IMR-90 (cell line): Measurements from ENCODE around the gene C16orf74. TPM values are rescaled to one million over a fixed set of nuclear protein-coding genes. Genes with fewer than 3 reads are reported as not detected.

Source experiments
- ATAC-seq: fragments of 200-7000 bp; cut with Tn5 transposase; 2 replicates; pipeline ENCODE4 v1.9.1; 2020; ENCODE audit warnings: low read depth, mild to moderate bottlenecking, moderate library complexity
- BruUV-seq: library from RNA; stranded (reverse); fragments of 400-500 nt; replicated peaks from 2 replicates; lab custom pipeline; 2021; lab: Mats Ljungman, UMichigan
- CTCF ChIA-PET: fragments of 300-600 bp; formaldehyde crosslinking; extraction: SDS; loops from one replicate; lab custom pipeline; 2021; ENCODE audit warnings: antibody characterized with exemption; lab: Yijun Ruan, JAX
- POLR2A ChIA-PET: fragments of 300-600 bp; sonication (Branson Sonifier 250); formaldehyde crosslinking; loops from one replicate; lab custom pipeline; 2022; ENCODE audit warnings: antibody characterized with exemption; ENCODE audit not compliant: unreplicated experiment; lab: Charles Lee
- DNase-seq: peaks from one replicate; pipeline ENCODE4 v3.0.0; 2013
- H2AFZ ChIP-seq: replicated peaks from 2 replicates; pipeline ENCODE3; 2013; ENCODE audit warnings: low read length, mild to moderate bottlenecking; ENCODE audit not compliant: poor library complexity
- H2AK5ac ChIP-seq: 2 replicates; pipeline ENCODE4 v1.6.1; 2013; ENCODE audit warnings: low read depth, low read length, inconsistent platforms
- H2AK9ac ChIP-seq: replicated peaks from 2 replicates; pipeline ENCODE3; 2013; ENCODE audit warnings: mild to moderate bottlenecking, low read depth, low read length, moderate library complexity; ENCODE audit not compliant: poor library complexity
- H2BK120ac ChIP-seq: 2 replicates; pipeline ENCODE4 v1.6.1; 2013; ENCODE audit warnings: low read depth, low read length, inconsistent platforms
- H2BK15ac ChIP-seq: 3 replicates; pipeline ENCODE4 v1.6.1; 2013; ENCODE audit warnings: low read depth, low read length, inconsistent platforms
- H2BK20ac ChIP-seq: 2 replicates; pipeline ENCODE4 v1.6.1; 2013; ENCODE audit warnings: low read depth, mild to moderate bottlenecking, inconsistent platforms, low read length, moderate library complexity
- H2BK5ac ChIP-seq: 2 replicates; pipeline ENCODE4 v1.6.1; 2013; ENCODE audit warnings: mild to moderate bottlenecking, low read depth, low read length, inconsistent platforms; ENCODE audit not compliant: poor library complexity, severe bottlenecking
- H3K14ac ChIP-seq: replicated peaks from 2 replicates; pipeline ENCODE4 v1.6.1; 2013; ENCODE audit warnings: low read depth, low read length, inconsistent platforms
- H3K18ac ChIP-seq: 2 replicates; pipeline ENCODE4 v1.6.1; 2013; ENCODE audit warnings: low read depth, low read length, control low read depth
- H3K23ac ChIP-seq: 2 replicates; pipeline ENCODE4 v1.6.1; 2013; ENCODE audit warnings: low read depth, low read length, inconsistent platforms
- H3K27ac ChIP-seq: 2 replicates; pipeline ENCODE4 v1.5.1; 2013; ENCODE audit warnings: mild to moderate bottlenecking, control low read depth, low read length; ENCODE audit not compliant: insufficient read depth
- H3K27me3 ChIP-seq: 2 replicates; pipeline ENCODE4 v1.6.1; 2013; ENCODE audit warnings: low read length; ENCODE audit not compliant: control insufficient read depth, insufficient read depth
- H3K36me3 ChIP-seq: 2 replicates; pipeline ENCODE4 v1.6.1; 2013; ENCODE audit warnings: low read length, mixed read lengths; ENCODE audit not compliant: control insufficient read depth, insufficient read depth
- H3K4ac ChIP-seq: 2 replicates; pipeline ENCODE4 v1.6.1; 2013; ENCODE audit warnings: low read depth, low read length, inconsistent platforms
- H3K4me1 ChIP-seq: 2 replicates; pipeline ENCODE4 v1.6.1; 2013; ENCODE audit warnings: low read length, mixed read lengths; ENCODE audit not compliant: control insufficient read depth, insufficient read depth
- H3K4me2 ChIP-seq: 2 replicates; pipeline ENCODE4 v1.6.1; 2013; ENCODE audit warnings: low read depth, mild to moderate bottlenecking, control low read depth, low read length, moderate library complexity
- H3K4me3 ChIP-seq: 2 replicates; pipeline ENCODE4 v1.5.1; 2013; ENCODE audit warnings: low read depth, mild to moderate bottlenecking, control low read depth, low read length, moderate library complexity; ENCODE audit not compliant: insufficient read depth
- H3K56ac ChIP-seq: 2 replicates; pipeline ENCODE4 v1.6.1; 2013; ENCODE audit warnings: low read length, inconsistent platforms; ENCODE audit not compliant: insufficient read depth; ENCODE audit errors: extremely low read depth
- H3K79me1 ChIP-seq, 2 experiments: 2 replicates each; pipeline ENCODE4 v1.6.1; 2013; ENCODE audit warnings: low read length in 2 of 2, inconsistent platforms in 1 of 2, low read depth in 1 of 2
- H3K9ac ChIP-seq: 2 replicates; pipeline ENCODE4 v1.6.1; 2013; ENCODE audit warnings: low read depth, low read length, control low read depth
- H3K9me1 ChIP-seq: 2 replicates; pipeline ENCODE4 v1.6.1; 2013; ENCODE audit warnings: low read length, inconsistent platforms; ENCODE audit not compliant: insufficient read depth
- H3K9me3 ChIP-seq: 2 replicates; pipeline ENCODE4 v1.6.1; 2013; ENCODE audit warnings: low read length; ENCODE audit not compliant: control insufficient read depth, insufficient read depth
- H4K20me1 ChIP-seq: 2 replicates; pipeline ENCODE4 v1.6.1; 2013; ENCODE audit warnings: low read length, inconsistent platforms; ENCODE audit not compliant: insufficient read depth
- H4K5ac ChIP-seq: 2 replicates; pipeline ENCODE4 v1.6.1; 2013; ENCODE audit warnings: mild to moderate bottlenecking, low read depth, low read length, control low read depth
- H4K8ac ChIP-seq, 2 experiments: 2 replicates each; pipeline ENCODE4 v1.6.1; 2013; ENCODE audit warnings: low read depth in 2 of 2, low read length in 2 of 2, control low read depth in 1 of 2, inconsistent platforms in 1 of 2
- H4K91ac ChIP-seq: 2 replicates; pipeline ENCODE4 v1.6.1; 2013; ENCODE audit warnings: low read depth, low read length, inconsistent platforms; ENCODE audit not compliant: insufficient read depth
- BHLHE40 ChIP-seq: fragments of 150-350 bp; IDR thresholded peaks from 2 replicates; pipeline ENCODE4 v1.6.1; 2016; ENCODE audit warnings: mild to moderate bottlenecking, low read depth, low read length
- CEBPB ChIP-seq: IDR thresholded peaks from 2 replicates; pipeline ENCODE4 v1.6.1; 2012; ENCODE audit warnings: low read depth, low read length, improper control_type of control experiment
- CHD1 ChIP-seq: IDR thresholded peaks from 2 replicates; pipeline ENCODE4 v1.6.1; 2012; ENCODE audit warnings: low read depth, low read length, improper control_type of control experiment
- ELK1 ChIP-seq: fragments of 150-350 bp; IDR thresholded peaks from 2 replicates; pipeline ENCODE4 v1.6.1; 2016; ENCODE audit warnings: low read depth, mild to moderate bottlenecking, low read length, moderate library complexity, borderline replicate concordance
- FOS ChIP-seq: fragments of 150-350 bp; IDR thresholded peaks from 2 replicates; pipeline ENCODE4 v1.6.1; 2016; ENCODE audit warnings: low read depth, low read length
- MAFK ChIP-seq: IDR thresholded peaks from 2 replicates; pipeline ENCODE4 v1.6.1; 2012; ENCODE audit warnings: low read depth, low read length, improper control_type of control experiment
- MAZ ChIP-seq: IDR thresholded peaks from 2 replicates; pipeline ENCODE4 v1.6.1; 2012; ENCODE audit warnings: low read depth, mild to moderate bottlenecking, low read length, improper control_type of control experiment, moderate library complexity, borderline replicate concordance
- MXI1 ChIP-seq: IDR thresholded peaks from 2 replicates; pipeline ENCODE4 v1.6.1; 2012; ENCODE audit warnings: low read depth, mild to moderate bottlenecking, low read length, moderate library complexity, borderline replicate concordance
- NFE2L2 ChIP-seq: fragments of 150-350 bp; IDR thresholded peaks from 2 replicates; pipeline ENCODE4 v1.6.1; 2016; ENCODE audit warnings: low read depth, mild to moderate bottlenecking, low read length
- POLR2A ChIP-seq: IDR thresholded peaks from 2 replicates; pipeline ENCODE4 v1.6.1; 2012; ENCODE audit warnings: mild to moderate bottlenecking, low read depth, low read length
- RAD21 ChIP-seq: IDR thresholded peaks from 2 replicates; pipeline ENCODE4 v1.6.1; 2012; ENCODE audit warnings: low read length, improper control_type of control experiment
- RCOR1 ChIP-seq: IDR thresholded peaks from 2 replicates; pipeline ENCODE4 v1.6.1; 2012; ENCODE audit warnings: mild to moderate bottlenecking, low read length, improper control_type of control experiment; ENCODE audit not compliant: insufficient replicate concordance
- RFX5 ChIP-seq: IDR thresholded peaks from 2 replicates; pipeline ENCODE4 v1.8.0; 2012; ENCODE audit warnings: low read depth, mild to moderate bottlenecking, low read length, moderate library complexity
- SMC3 ChIP-seq: fragments of 150-350 bp; IDR thresholded peaks from 2 replicates; pipeline ENCODE4 v1.6.1; 2016; ENCODE audit warnings: low read depth, mild to moderate bottlenecking, antibody characterized with exemption, low read length, moderate library complexity
- USF2 ChIP-seq: fragments of 150-350 bp; IDR thresholded peaks from 2 replicates; pipeline ENCODE4 v1.6.1; 2017; ENCODE audit warnings: mild to moderate bottlenecking, antibody characterized with exemption, low read length, low read depth
- WGBS, 2 experiments: methylation state at CpG; one replicate each; pipeline versions ENCODE4 v1.1.5 to v1.1.7; 2013; ENCODE audit warnings: missing lambda C conversion rate in 2 of 2; ENCODE audit not compliant: insufficient read length in 1 of 2; ENCODE audit errors: extremely low coverage in 2 of 2; 5-methylcytosine and 5-hydroxymethylcytosine counted together
- dilution Hi-C: fragments of 300-500 bp; cut with HindIII; formaldehyde crosslinking; loops from one replicate; pipeline ENCODE4 v1.14.3; 2018; ENCODE audit warnings: low sequenced_read_pairs; ENCODE audit not compliant: unreplicated experiment
- in situ Hi-C: fragments of 300-500 bp; cut with MboI; formaldehyde crosslinking; loops from 3 replicates; pipeline ENCODE4 v1.14.3; 2019; ENCODE audit warnings: low sequenced_read_pairs, inconsistent platforms, mixed read lengths
- intact Hi-C: fragments of 100-400 bp; cut with micrococcal nuclease; formaldehyde crosslinking; loops from 2 replicates; pipeline ENCODE4 v1.10.0; 2022
- polyA plus RNA-seq, 3 experiments: library from polyadenylated mRNA; depleted of rRNA; stranded (reverse); fragments of >200 nt; gene quantifications; 2 replicates each; pipeline ENCODE4 v1.2.3, GENCODE V29; 2012; ENCODE audit warnings: low replicate concordance in 1 of 3
- total RNA-seq: library from RNA; depleted of rRNA; stranded (reverse); fragments of >200 nt; gene quantifications from 2 replicates; pipeline ENCODE4 v1.2.3, GENCODE V29; 2012
- TF ChIP-seq, protein P1 (sequence below): conservative IDR thresholded peaks from 2 replicates; pipeline ENCODE4 v1.5.1; 2012; ENCODE audit warnings: mild to moderate bottlenecking, low read depth, low read length, improper control_type of control experiment

The C16orf74 gene
- total and polyA plus RNA-seq, 2 of the 4 experiments (the other 2 are of a cell fraction) = 4.5 to 12.2 TPM

DNA sequence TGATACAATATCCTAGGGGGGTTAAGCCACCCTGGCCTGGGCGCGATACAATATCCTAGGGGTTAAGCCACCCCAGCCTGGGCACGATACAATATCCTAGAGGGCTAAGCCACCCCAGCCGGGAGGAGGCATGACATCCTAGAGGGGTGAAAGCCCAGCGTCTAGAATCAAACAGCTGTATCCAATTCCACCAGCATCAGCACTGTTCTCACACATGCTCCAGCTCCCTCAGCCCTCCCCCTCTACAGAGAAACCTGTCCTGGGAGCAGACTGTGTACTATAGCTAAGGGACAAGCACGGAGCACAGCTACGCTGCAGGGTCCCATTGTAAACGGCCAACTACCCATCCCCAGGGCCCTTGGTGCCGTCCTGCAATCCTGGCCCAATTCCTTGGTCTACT, 68.4 kb downstream of the C16orf74 start:
- intact Hi-C loops = no loop called here
- Histone ChIP-seq H2BK20ac (no peak overlapping the region), H3K4me3 (no peak overlapping the region), H3K9me3 (no peaks in the 10 kb centered on the region), H4K91ac (no peak overlapping the region), H2AK9ac (no peak overlapping the region), H2BK15ac (no peak overlapping the region), H2AK5ac (no peak overlapping the region), H3K4ac (no peak overlapping the region), H3K56ac (no peak overlapping the region), H4K5ac (no peak overlapping the region), H3K9ac (no peak overlapping the region), H3K9me1 (peaks cover 7% of the 10 kb centered on the region), H4K20me1 (peaks cover 14% of the 10 kb centered on the region; the same call in 1 of the 2 replicates), H3K4me1 (no peaks in the 10 kb centered on the region), H3K36me3 (peaks cover 9% of the 10 kb centered on the region), H3K27me3 (no peaks in the 10 kb centered on the region), H3K79me1 (peaks cover 7 to 40% of the 10 kb centered on the region in 2 experiments; a peak in 3 of 4 replicates), H3K14ac (no peak overlapping the region), H2BK120ac (no peak overlapping the region), H4K8ac (no peak overlapping the region), H2BK5ac (no peak overlapping the region), H3K23ac (no peak overlapping the region), H3K27ac (no peak overlapping the region), H3K18ac (no peak overlapping the region), H3K4me2 (no peak overlapping the region), H2AFZ (no peak overlapping the region)
- dilution Hi-C loops = no loop called here
- WGBS, 2 experiments = 80% methylated on average over 2 of the region's 9 CpGs; no CpG with 5 or more reads in 1 of the 2 experiments
- TF ChIP-seq MAZ (no peak), RAD21 (no peak), FOS (no peak), ELK1 (no peak), CHD1 (no peak), RFX5 (no peak), USF2 (no peak), MAFK (no peak), CEBPB (no peak), MXI1 (no peak), POLR2A (no peak), RCOR1 (no peak), BHLHE40 (no peak), SMC3 (no peak), NFE2L2 (no peak)
- TF ChIP-seq, protein P1, sequence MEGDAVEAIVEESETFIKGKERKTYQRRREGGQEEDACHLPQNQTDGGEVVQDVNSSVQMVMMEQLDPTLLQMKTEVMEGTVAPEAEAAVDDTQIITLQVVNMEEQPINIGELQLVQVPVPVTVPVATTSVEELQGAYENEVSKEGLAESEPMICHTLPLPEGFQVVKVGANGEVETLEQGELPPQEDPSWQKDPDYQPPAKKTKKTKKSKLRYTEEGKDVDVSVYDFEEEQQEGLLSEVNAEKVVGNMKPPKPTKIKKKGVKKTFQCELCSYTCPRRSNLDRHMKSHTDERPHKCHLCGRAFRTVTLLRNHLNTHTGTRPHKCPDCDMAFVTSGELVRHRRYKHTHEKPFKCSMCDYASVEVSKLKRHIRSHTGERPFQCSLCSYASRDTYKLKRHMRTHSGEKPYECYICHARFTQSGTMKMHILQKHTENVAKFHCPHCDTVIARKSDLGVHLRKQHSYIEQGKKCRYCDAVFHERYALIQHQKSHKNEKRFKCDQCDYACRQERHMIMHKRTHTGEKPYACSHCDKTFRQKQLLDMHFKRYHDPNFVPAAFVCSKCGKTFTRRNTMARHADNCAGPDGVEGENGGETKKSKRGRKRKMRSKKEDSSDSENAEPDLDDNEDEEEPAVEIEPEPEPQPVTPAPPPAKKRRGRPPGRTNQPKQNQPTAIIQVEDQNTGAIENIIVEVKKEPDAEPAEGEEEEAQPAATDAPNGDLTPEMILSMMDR = no peak
- ChIA-PET CTCF (interaction anchor here (0.6 kb wide), 1 partner anchor 35 kb away, joined by 3 read pairs; no protein-coding TSS in a partner anchor), POLR2A (no interaction called here)
- in situ Hi-C loops = no loop called here
- no TSS peak for BruUV-seq
- ATAC-seq = no peak
- DNase-seq = no peak
